Caco-2 (cell line): ENCODE measurements around the gene CARD9. TPM values are rescaled to one million over a fixed set of nuclear protein-coding genes. Genes with fewer than 3 reads are reported as not detected.

ENCODE experiments used
- BruUV-seq: library from RNA; stranded (reverse); fragments of 400-500 nt; replicated peaks from 2 replicates; lab custom pipeline; 2021; lab: Mats Ljungman, UMichigan
- CTCF ChIA-PET: fragments of 300-600 bp; sonication (Branson Sonifier 250); formaldehyde crosslinking; loops from one replicate; lab custom pipeline; 2022; ENCODE audit warnings: antibody characterized with exemption; lab: Charles Lee
- POLR2A ChIA-PET: fragments of 300-600 bp; sonication (Branson Sonifier 250); formaldehyde crosslinking; loops from one replicate; lab custom pipeline; 2022; ENCODE audit warnings: antibody characterized with exemption; lab: Charles Lee
- DNase-seq, 2 experiments: peaks; one replicate each; pipeline versions ENCODE4 v3.0.0 to v3.0.0-alpha.2; 2020 to 2022
- H3K27me3 ChIP-seq: replicated peaks from 2 replicates; pipeline ENCODE4 v1.6.0; 2011; ENCODE audit warnings: low read length; ENCODE audit not compliant: control insufficient read depth, insufficient read depth
- H3K36me3 ChIP-seq: 2 replicates; pipeline ENCODE4 v1.5.1; 2011; ENCODE audit warnings: low read length; ENCODE audit not compliant: control insufficient read depth, insufficient read depth
- H3K4me1 ChIP-seq: fragments of 250-450 bp; sonication (Bioruptor Pico); 2 replicates; pipeline ENCODE4 v1.5.1; 2020; ENCODE audit warnings: mild to moderate bottlenecking
- H3K4me3 ChIP-seq: 2 replicates; pipeline ENCODE4 v1.5.1; 2011; ENCODE audit warnings: low read depth, mild to moderate bottlenecking, control low read depth, low read length
- H3K9me3 ChIP-seq: fragments of 250-450 bp; sonication (Bioruptor Pico); 2 replicates; pipeline ENCODE4 v1.5.1; 2020; ENCODE audit warnings: mild to moderate bottlenecking, moderate library complexity
- H3K27ac Mint-ChIP-seq: one replicate; pipeline ENCODE4 v1.8.0; 2022; ENCODE audit warnings: mixed read lengths; ENCODE audit not compliant: unreplicated experiment
- H3K27me3 Mint-ChIP-seq: one replicate; pipeline ENCODE4 v1.8.0; 2022; ENCODE audit warnings: mixed read lengths; ENCODE audit not compliant: insufficient read depth, unreplicated experiment
- H3K36me3 Mint-ChIP-seq: one replicate; pipeline ENCODE4 v1.8.0; 2022; ENCODE audit warnings: mild to moderate bottlenecking, mixed read lengths; ENCODE audit not compliant: insufficient read depth, unreplicated experiment
- H3K4me1 Mint-ChIP-seq: one replicate; pipeline ENCODE4 v1.8.0; 2022; ENCODE audit warnings: low read depth, mixed read lengths; ENCODE audit not compliant: unreplicated experiment
- H3K4me3 Mint-ChIP-seq: one replicate; pipeline ENCODE4 v1.8.0; 2022; ENCODE audit warnings: mild to moderate bottlenecking, moderate library complexity, mixed read lengths; ENCODE audit not compliant: unreplicated experiment
- H3K9me3 Mint-ChIP-seq: one replicate; pipeline ENCODE4 v1.8.0; 2022; ENCODE audit warnings: mixed read lengths; ENCODE audit not compliant: unreplicated experiment
- intact Hi-C: fragments of 100-400 bp; cut with micrococcal nuclease; formaldehyde crosslinking; loops from one replicate; pipeline ENCODE4 v1.10.0; 2022; ENCODE audit not compliant: unreplicated experiment
- total RNA-seq: library from RNA; stranded (reverse); gene quantifications from 2 replicates; pipeline ENCODE4 v1.2.3, GENCODE V29; 2022
- TF ChIP-seq, protein P1 (sequence below), 2 experiments: fragments of 200-600 bp in 1 of 2; IDR thresholded peaks; 1 replicate in 1 of 2; 2 replicates in 1 of 2; pipeline versions ENCODE4 v1.5.1 to v1.8.0; 2011 to 2022; ENCODE audit warnings: antibody characterized with exemption in 1 of 2, control low read depth in 1 of 2, inconsistent platforms in 1 of 2, low read depth in 1 of 2, low read length in 1 of 2, mild to moderate bottlenecking in 1 of 2, moderate library complexity in 1 of 2; ENCODE audit not compliant: insufficient read depth in 1 of 2, severe bottlenecking in 1 of 2, unreplicated experiment in 1 of 2

Gene CARD9
- total RNA-seq, 1 experiment from 2014 or later, result 1.7 TPM

- Mint-ChIP-seq H3K9me3 (no peaks in the 10 kb centered on the region), H3K4me1 (no peaks in the 10 kb centered on the region), H3K4me3 (no peak overlapping the region), H3K27me3 (no peaks in the 10 kb centered on the region), H3K36me3 (peaks cover 43% of the 10 kb centered on the region), H3K27ac (peak overlapping the region; percentile 63)
- no peak overlapping the region for H3K4me3 ChIP-seq
- intact Hi-C loops, result no loop called here
- TF ChIP-seq, protein P1, sequence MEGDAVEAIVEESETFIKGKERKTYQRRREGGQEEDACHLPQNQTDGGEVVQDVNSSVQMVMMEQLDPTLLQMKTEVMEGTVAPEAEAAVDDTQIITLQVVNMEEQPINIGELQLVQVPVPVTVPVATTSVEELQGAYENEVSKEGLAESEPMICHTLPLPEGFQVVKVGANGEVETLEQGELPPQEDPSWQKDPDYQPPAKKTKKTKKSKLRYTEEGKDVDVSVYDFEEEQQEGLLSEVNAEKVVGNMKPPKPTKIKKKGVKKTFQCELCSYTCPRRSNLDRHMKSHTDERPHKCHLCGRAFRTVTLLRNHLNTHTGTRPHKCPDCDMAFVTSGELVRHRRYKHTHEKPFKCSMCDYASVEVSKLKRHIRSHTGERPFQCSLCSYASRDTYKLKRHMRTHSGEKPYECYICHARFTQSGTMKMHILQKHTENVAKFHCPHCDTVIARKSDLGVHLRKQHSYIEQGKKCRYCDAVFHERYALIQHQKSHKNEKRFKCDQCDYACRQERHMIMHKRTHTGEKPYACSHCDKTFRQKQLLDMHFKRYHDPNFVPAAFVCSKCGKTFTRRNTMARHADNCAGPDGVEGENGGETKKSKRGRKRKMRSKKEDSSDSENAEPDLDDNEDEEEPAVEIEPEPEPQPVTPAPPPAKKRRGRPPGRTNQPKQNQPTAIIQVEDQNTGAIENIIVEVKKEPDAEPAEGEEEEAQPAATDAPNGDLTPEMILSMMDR (IDR thresholded peaks at IDR 0.05; ENCODE audit: insufficient read depth in 1 of 2, low read depth in 1 of 2, low read length in 1 of 2, severe bottlenecking in 1 of 2, unreplicated experiment in 1 of 2), result no peak
- peaks cover 12% of the 10 kb centered on the region for H3K4me1 ChIP-seq
- POLR2A ChIA-PET, result no interaction called here
- peak in 1 of 2 experiments; percentile 59 for DNase-seq
- no peaks in the 10 kb centered on the region for H3K9me3 ChIP-seq
- CTCF ChIA-PET, result interaction anchor here (0.9 to 1.6 kb wide), 2 partner anchors 9 kb away, joined by 3 to 4 read pairs; partner anchors contain the start of gene DNLZ
- no peaks in the 10 kb centered on the region for H3K36me3 ChIP-seq
- no TSS peak for BruUV-seq
- H3K27me3 ChIP-seq, result no peaks in the 10 kb centered on the region
Observed at GRCh38 chr9:136354592-136355085, 18.8 kb downstream of the CARD9 start.

- H3K4me3 Mint-ChIP-seq, result no peak overlapping the region
- H3K9me3 Mint-ChIP-seq, result no peaks in the 10 kb centered on the region
- TF ChIP-seq, protein P1 (IDR thresholded peaks at IDR 0.05; ENCODE audit: insufficient read depth in 1 of 2, low read depth in 1 of 2, low read length in 1 of 2, severe bottlenecking in 1 of 2, unreplicated experiment in 1 of 2), result no peak
- BruUV-seq, result no TSS peak
- Histone ChIP-seq H3K4me1 (peaks cover 12% of the 10 kb centered on the region), H3K4me3 (no peak overlapping the region), H3K36me3 (no peaks in the 10 kb centered on the region), H3K9me3 (no peaks in the 10 kb centered on the region), H3K27me3 (no peaks in the 10 kb centered on the region)
- H3K27me3 Mint-ChIP-seq, result no peaks in the 10 kb centered on the region
- CTCF ChIA-PET, result interaction anchor here (0.9 to 1.6 kb wide), 2 partner anchors 8 to 10 kb away, joined by 3 to 4 read pairs; partner anchors contain the start of gene DNLZ
- H3K36me3 Mint-ChIP-seq, result peaks cover 46% of the 10 kb centered on the region
- intact Hi-C loops, result no loop called here
- H3K4me1 Mint-ChIP-seq, result no peaks in the 10 kb centered on the region
- DNase-seq, result no peak
- POLR2A ChIA-PET, result no interaction called here
- peak overlapping the region; percentile 63 for H3K27ac Mint-ChIP-seq
Observed at GRCh38 chr9:136353757-136354488, 19.5 kb downstream of the CARD9 start.

DNA sequence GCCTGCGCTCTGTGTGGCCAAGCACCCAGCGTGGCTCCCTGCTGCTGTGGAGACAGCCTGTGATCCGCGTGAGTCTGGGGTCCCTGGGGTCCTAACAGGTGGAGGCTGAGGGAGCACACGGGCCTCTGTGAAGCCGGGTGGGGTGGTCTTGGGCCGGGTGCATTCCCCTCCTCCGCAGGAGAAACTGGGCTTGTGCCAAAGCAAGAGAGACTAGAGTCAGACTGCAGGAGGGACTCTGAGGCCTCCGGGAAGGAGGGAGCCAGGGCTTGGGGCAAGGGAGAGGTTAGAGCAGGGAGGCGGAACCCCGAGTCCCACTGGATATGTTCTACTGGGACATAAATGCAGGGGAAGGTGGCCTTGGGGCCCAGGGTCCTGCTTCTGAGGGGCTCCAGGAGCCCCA lies 20.4 kb downstream of the CARD9 start:
- Mint-ChIP-seq H3K4me3 (no peak overlapping the region), H3K27ac (no peak overlapping the region), H3K27me3 (no peaks in the 10 kb centered on the region), H3K9me3 (no peaks in the 10 kb centered on the region), H3K4me1 (no peaks in the 10 kb centered on the region), H3K36me3 (peaks cover 43% of the 10 kb centered on the region)
- no peak for DNase-seq
- no TSS peak for BruUV-seq
- no peak overlapping the region for H3K4me3 ChIP-seq
- H3K4me1 ChIP-seq, result peaks cover 12% of the 10 kb centered on the region
- CTCF ChIA-PET, result no interaction called here
- H3K27me3 ChIP-seq, result no peaks in the 10 kb centered on the region
- TF ChIP-seq, protein P1 (IDR thresholded peaks at IDR 0.05; ENCODE audit: insufficient read depth in 1 of 2, low read depth in 1 of 2, low read length in 1 of 2, severe bottlenecking in 1 of 2, unreplicated experiment in 1 of 2), result no peak
- no peaks in the 10 kb centered on the region for H3K36me3 ChIP-seq
- H3K9me3 ChIP-seq, result no peaks in the 10 kb centered on the region
- POLR2A ChIA-PET, result no interaction called here
- intact Hi-C loops, result no loop called here
